CD14-positive monocyte (primary cell): Measurements from ENCODE around the gene SLAMF7. TPM values are rescaled to one million over a fixed set of nuclear protein-coding genes. Genes with fewer than 3 reads are reported as not detected.

Source experiments
- DNase-seq, 3 donors: peaks; one replicate each; pipeline ENCODE4 v3.0.0-alpha.2; 2011 to 2022
- H2AFZ ChIP-seq: 2 replicates; pipeline ENCODE4 v1.6.0; 2012; ENCODE audit warnings: mild to moderate bottlenecking, low read depth, low read length, inconsistent platforms; ENCODE audit not compliant: insufficient read depth, poor library complexity, severe bottlenecking
- H3K27ac ChIP-seq, 2 donors: 1 replicate in 1 of 2; 2 replicates in 1 of 2; pipeline ENCODE4 v1.5.1; 2012 to 2013; ENCODE audit warnings: low read length in 2 of 2, control low read depth in 1 of 2, inconsistent platforms in 1 of 2, low read depth in 1 of 2, mild to moderate bottlenecking in 1 of 2
- H3K27me3 ChIP-seq, 2 donors: one replicate each; pipeline versions ENCODE4 v1.6.0 to v1.6.1; 2011 to 2013; ENCODE audit warnings: low read length in 2 of 2; ENCODE audit not compliant: control insufficient read depth in 2 of 2, insufficient read depth in 2 of 2
- H3K36me3 ChIP-seq, 2 donors: replicated peaks in 1 of 2; 1 replicate in 1 of 2; 2 replicates in 1 of 2; pipeline versions ENCODE4 v1.5.1 to v1.6.1; 2012 to 2013; ENCODE audit warnings: low read length in 2 of 2, control low read depth in 1 of 2, inconsistent platforms in 1 of 2, mild to moderate bottlenecking in 1 of 2; ENCODE audit not compliant: insufficient read depth in 2 of 2, control insufficient read depth in 1 of 2
- H3K4me1 ChIP-seq, 2 donors: 1 replicate in 1 of 2; 2 replicates in 1 of 2; pipeline versions ENCODE4 v1.5.1 to v1.6.1; 2012 to 2013; ENCODE audit warnings: low read length in 2 of 2, control low read depth in 1 of 2, inconsistent platforms in 1 of 2, mild to moderate bottlenecking in 1 of 2, moderate library complexity in 1 of 2; ENCODE audit not compliant: insufficient read depth in 2 of 2, control insufficient read depth in 1 of 2
- H3K4me2 ChIP-seq: replicated peaks from 2 replicates; pipeline ENCODE3; 2012; ENCODE audit warnings: low read length, moderate library complexity, mild to moderate bottlenecking; ENCODE audit not compliant: poor library complexity, severe bottlenecking; ENCODE audit errors: extremely low read depth
- H3K4me3 ChIP-seq, 3 experiments: fragments of 200-600 bp in 1 of 3; sonication (generic) in 1 of 3; replicated peaks in 1 of 3; 1 replicate in 2 of 3; 2 replicates in 1 of 3; pipeline ENCODE4 v1.5.1; 2011 to 2013; ENCODE audit warnings: low read length in 3 of 3, mild to moderate bottlenecking in 3 of 3, control low read depth in 2 of 3, low read depth in 2 of 3, inconsistent platforms in 1 of 3, moderate library complexity in 1 of 3
- H3K79me2 ChIP-seq: 2 replicates; pipeline ENCODE4 v1.6.0; 2012; ENCODE audit warnings: mild to moderate bottlenecking, control low read depth, inconsistent platforms, low read length, moderate library complexity; ENCODE audit not compliant: insufficient read depth
- H3K9ac ChIP-seq: 2 replicates; pipeline ENCODE4 v1.6.0; 2017; ENCODE audit warnings: low read length, mild to moderate bottlenecking; ENCODE audit not compliant: insufficient read depth, poor library complexity, severe bottlenecking
- H3K9me3 ChIP-seq, 2 donors: replicated peaks in 1 of 2; 1 replicate in 1 of 2; 2 replicates in 1 of 2; pipeline versions ENCODE4 v1.5.1 to v1.6.1; 2012 to 2013; ENCODE audit warnings: low read length in 2 of 2, control low read depth in 1 of 2; ENCODE audit not compliant: control insufficient read depth in 1 of 2, insufficient read depth in 1 of 2
- H4K20me1 ChIP-seq: 2 replicates; pipeline ENCODE4 v1.6.0; 2012; ENCODE audit warnings: mild to moderate bottlenecking, low read length, control low read depth, moderate library complexity; ENCODE audit not compliant: insufficient read depth
- H3K27ac Mint-ChIP-seq, 7 donors: one replicate each; pipeline ENCODE4 v1.8.0; 2020; ENCODE audit warnings: mild to moderate bottlenecking in 7 of 7, mixed read lengths in 7 of 7, moderate library complexity in 6 of 7, inconsistent platforms in 2 of 7
- H3K27me3 Mint-ChIP-seq, 3 donors: one replicate each; pipeline ENCODE4 v1.8.0; 2021 to 2022; ENCODE audit warnings: low read depth in 3 of 3, mild to moderate bottlenecking in 3 of 3, mixed read lengths in 3 of 3, moderate library complexity in 3 of 3, inconsistent platforms in 1 of 3
- H3K36me3 Mint-ChIP-seq, 2 donors: one replicate each; pipeline ENCODE4 v1.8.0; 2020; ENCODE audit warnings: mixed read lengths in 2 of 2, inconsistent platforms in 1 of 2, mild to moderate bottlenecking in 1 of 2
- H3K4me1 Mint-ChIP-seq: one replicate; pipeline ENCODE4 v1.8.0; 2020; ENCODE audit warnings: mild to moderate bottlenecking, mixed read lengths
- H3K4me3 Mint-ChIP-seq, 2 donors: one replicate each; pipeline ENCODE4 v1.8.0; 2020; ENCODE audit warnings: mild to moderate bottlenecking in 2 of 2, mixed read lengths in 2 of 2, moderate library complexity in 1 of 2
- H3K9me3 Mint-ChIP-seq, 7 donors: one replicate each; pipeline ENCODE4 v1.8.0; 2020 to 2022; ENCODE audit warnings: mixed read lengths in 7 of 7, mild to moderate bottlenecking in 6 of 7, moderate library complexity in 6 of 7, inconsistent platforms in 2 of 7
- WGBS: methylation state at CpG from one replicate; pipeline ENCODE4 v1.1.5; 2013; ENCODE audit warnings: missing lambda C conversion rate; ENCODE audit not compliant: insufficient coverage; 5-methylcytosine and 5-hydroxymethylcytosine counted together
- intact Hi-C, 2 donors: fragments of 100-400 bp; cut with micrococcal nuclease; formaldehyde crosslinking; loops; one replicate each; pipeline versions ENCODE4 v1.15.0 to v1.15.1; 2023
- polyA plus RNA-seq, 3 donors: library from polyadenylated mRNA; depleted of rRNA in 1 of 3; unstranded in 2 of 3; stranded (reverse) in 1 of 3; fragments of 300-500 nt in 2 of 3; fragments of >200 nt in 1 of 3; fragmentation: Illumina TruSeq in 2 of 3; gene quantifications; 1 replicate in 2 of 3; 2 replicates in 1 of 3; pipeline ENCODE4 v1.2.3, GENCODE V29; 2012 to 2021
- TF ChIP-seq, protein P1 (sequence below): fragments of 200-600 bp; IDR thresholded peaks from one replicate; pipeline ENCODE4 v1.8.0; 2022; ENCODE audit warnings: antibody characterized with exemption, mild to moderate bottlenecking

Gene SLAMF7
- polyA plus RNA-seq, 3 donors, result 15.4 to 16.0 (median 15.8) TPM

GRCh38 chr1:160797271-160797709 is 58.2 kb downstream of the SLAMF7 start:
- Histone ChIP-seq H4K20me1 (no peaks in the 10 kb centered on the region), H3K4me1 (peaks cover 18 to 22% of the 10 kb centered on the region in 2 donors), H3K27me3 (no peaks in the 10 kb centered on the region), H2AFZ (no peak overlapping the region), H3K4me3 (no peak overlapping the region), H3K9ac (no peak overlapping the region), H3K79me2 (no peaks in the 10 kb centered on the region), H3K4me2 (no peak overlapping the region), H3K27ac (no peak overlapping the region), H3K36me3 (no peaks in the 10 kb centered on the region), H3K9me3 (no peaks in the 10 kb centered on the region)
- TF ChIP-seq, protein P1, sequence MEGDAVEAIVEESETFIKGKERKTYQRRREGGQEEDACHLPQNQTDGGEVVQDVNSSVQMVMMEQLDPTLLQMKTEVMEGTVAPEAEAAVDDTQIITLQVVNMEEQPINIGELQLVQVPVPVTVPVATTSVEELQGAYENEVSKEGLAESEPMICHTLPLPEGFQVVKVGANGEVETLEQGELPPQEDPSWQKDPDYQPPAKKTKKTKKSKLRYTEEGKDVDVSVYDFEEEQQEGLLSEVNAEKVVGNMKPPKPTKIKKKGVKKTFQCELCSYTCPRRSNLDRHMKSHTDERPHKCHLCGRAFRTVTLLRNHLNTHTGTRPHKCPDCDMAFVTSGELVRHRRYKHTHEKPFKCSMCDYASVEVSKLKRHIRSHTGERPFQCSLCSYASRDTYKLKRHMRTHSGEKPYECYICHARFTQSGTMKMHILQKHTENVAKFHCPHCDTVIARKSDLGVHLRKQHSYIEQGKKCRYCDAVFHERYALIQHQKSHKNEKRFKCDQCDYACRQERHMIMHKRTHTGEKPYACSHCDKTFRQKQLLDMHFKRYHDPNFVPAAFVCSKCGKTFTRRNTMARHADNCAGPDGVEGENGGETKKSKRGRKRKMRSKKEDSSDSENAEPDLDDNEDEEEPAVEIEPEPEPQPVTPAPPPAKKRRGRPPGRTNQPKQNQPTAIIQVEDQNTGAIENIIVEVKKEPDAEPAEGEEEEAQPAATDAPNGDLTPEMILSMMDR, result no peak
- Mint-ChIP-seq H3K9me3 (peaks cover 0 to 4% (median 0%) of the 10 kb centered on the region in 7 donors), H3K4me3 (peak overlapping the region in 1 of 2 donors; percentile 51), H3K27me3 (peaks cover 0 to 3% (median 2%) of the 10 kb centered on the region in 3 donors), H3K4me1 (peaks cover 33% of the 10 kb centered on the region), H3K36me3 (no peaks in the 10 kb centered on the region), H3K27ac (peak overlapping the region in 3 of 7 donors; percentile 35 to 94 (median 51))
- intact Hi-C loops, result loop anchor here in 1 of 2 donors (10.0 kb wide), 1 partner anchor 92 kb away; no protein-coding TSS in a partner anchor
- no peak for DNase-seq
- 80% methylated on average over 1 of the region's 3 CpGs for WGBS

- Mint-ChIP-seq H3K4me3 (no peak overlapping the region), H3K27me3 (peaks cover 0 to 3% (median 2%) of the 10 kb centered on the region in 3 donors), H3K9me3 (peaks cover 0 to 4% (median 0%) of the 10 kb centered on the region in 7 donors), H3K4me1 (peaks cover 33% of the 10 kb centered on the region), H3K36me3 (no peaks in the 10 kb centered on the region), H3K27ac (peak overlapping the region in 1 of 7 donors; percentile 20)
- Histone ChIP-seq H2AFZ (no peak overlapping the region), H3K9me3 (no peaks in the 10 kb centered on the region), H3K36me3 (no peaks in the 10 kb centered on the region), H3K9ac (no peak overlapping the region), H3K4me2 (no peak overlapping the region), H3K4me3 (no peak overlapping the region), H3K4me1 (peaks cover 18 to 22% of the 10 kb centered on the region in 2 donors), H3K27ac (no peak overlapping the region), H4K20me1 (no peaks in the 10 kb centered on the region), H3K27me3 (no peaks in the 10 kb centered on the region), H3K79me2 (no peaks in the 10 kb centered on the region)
- intact Hi-C loops, result loop anchor here in 1 of 2 donors (10.0 kb wide), 1 partner anchor 93 kb away; no protein-coding TSS in a partner anchor
- TF ChIP-seq, protein P1, result no peak
- DNase-seq, result no peak
- WGBS, result 0% methylated on average over 1 of the region's 4 CpGs
These were observed 58.8 kb downstream of the SLAMF7 start for GRCh38 chr1:160797861-160798273.
